HG03097 (cell line): ENCODE results near the gene LRCH1.

ENCODE experiments used
- ATAC-seq: cut with Tn5 transposase; IDR thresholded peaks from one replicate; pipeline ENCODE4 v1.9.1; 2021; ENCODE audit not compliant: unreplicated experiment, low FRiP score

Gene LRCH1

GRCh38 chr13:46561286-46561685 is 8.3 kb downstream of the LRCH1 start:
- ATAC-seq = no peak

- ATAC-seq = no peak
Measured at GRCh38 chr13:46561691-46562090, 8.7 kb downstream of the LRCH1 start.

- ATAC-seq = no peak
Measured at GRCh38 chr13:46562152-46562551, 9.2 kb downstream of the LRCH1 start.

GRCh38 chr13:46562581-46562980 is 9.6 kb downstream of the LRCH1 start:
- ATAC-seq = no peak

GRCh38 chr13:46565808-46566750 is 13.1 kb downstream of the LRCH1 start:
- no peak for ATAC-seq

- ATAC-seq = no peak
Measured at GRCh38 chr13:46567671-46568070, 14.7 kb downstream of the LRCH1 start.

- no peak for ATAC-seq
Measured at GRCh38 chr13:46569456-46569855, 16.5 kb downstream of the LRCH1 start.

GRCh38 chr13:46570273-46570672 is 17.3 kb downstream of the LRCH1 start:
- no peak for ATAC-seq

GRCh38 chr13:46571189-46571908 is 18.4 kb downstream of the LRCH1 start:
- ATAC-seq = no peak

GRCh38 chr13:46571909-46572595 is 19.1 kb downstream of the LRCH1 start:
- no peak for ATAC-seq

GRCh38 chr13:46572752-46573431 is 19.9 kb downstream of the LRCH1 start:
- no peak for ATAC-seq

- no peak for ATAC-seq
Measured at GRCh38 chr13:46575301-46575771, 22.4 kb downstream of the LRCH1 start.

GRCh38 chr13:46575818-46576221 is 22.9 kb downstream of the LRCH1 start:
- no peak for ATAC-seq

GRCh38 chr13:46576762-46577161 is 23.8 kb downstream of the LRCH1 start:
- ATAC-seq = no peak

GRCh38 chr13:46577696-46578589 is 25.0 kb downstream of the LRCH1 start:
- no peak for ATAC-seq

- no peak for ATAC-seq
Measured at GRCh38 chr13:46578590-46578975, 25.6 kb downstream of the LRCH1 start.

GRCh38 chr13:46580362-46580839 is 27.4 kb downstream of the LRCH1 start:
- no peak for ATAC-seq

- ATAC-seq = no peak
Measured at GRCh38 chr13:46582190-46582589, 29.2 kb downstream of the LRCH1 start.

- no peak for ATAC-seq
Measured at GRCh38 chr13:46586751-46587514, 34.0 kb downstream of the LRCH1 start.
